ENCODE results near the gene KIAA1671.

The KIAA1671 gene

GRCh38 chr22:25018009-25018408 is 65.5 kb downstream of the KIAA1671 start:
- no peak for DNase-seq

- DNase-seq: no peak
These were observed 67.1 kb downstream of the KIAA1671 start for GRCh38 chr22:25019427-25020184.

GRCh38 chr22:25021409-25021808 is 68.9 kb downstream of the KIAA1671 start:
- DNase-seq: no peak

GRCh38 chr22:25021976-25022711 is 69.6 kb downstream of the KIAA1671 start:
- DNase-seq: no peak

GRCh38 chr22:25023879-25024278 is 71.4 kb downstream of the KIAA1671 start:
- no peak for DNase-seq

- DNase-seq: no peak
These were observed 72.4 kb downstream of the KIAA1671 start for GRCh38 chr22:25024895-25025294.

- no peak for DNase-seq
These were observed 73.2 kb downstream of the KIAA1671 start for GRCh38 chr22:25025491-25026400.

- no peak for DNase-seq
These were observed 74.8 kb downstream of the KIAA1671 start for GRCh38 chr22:25027043-25027906.

DNA sequence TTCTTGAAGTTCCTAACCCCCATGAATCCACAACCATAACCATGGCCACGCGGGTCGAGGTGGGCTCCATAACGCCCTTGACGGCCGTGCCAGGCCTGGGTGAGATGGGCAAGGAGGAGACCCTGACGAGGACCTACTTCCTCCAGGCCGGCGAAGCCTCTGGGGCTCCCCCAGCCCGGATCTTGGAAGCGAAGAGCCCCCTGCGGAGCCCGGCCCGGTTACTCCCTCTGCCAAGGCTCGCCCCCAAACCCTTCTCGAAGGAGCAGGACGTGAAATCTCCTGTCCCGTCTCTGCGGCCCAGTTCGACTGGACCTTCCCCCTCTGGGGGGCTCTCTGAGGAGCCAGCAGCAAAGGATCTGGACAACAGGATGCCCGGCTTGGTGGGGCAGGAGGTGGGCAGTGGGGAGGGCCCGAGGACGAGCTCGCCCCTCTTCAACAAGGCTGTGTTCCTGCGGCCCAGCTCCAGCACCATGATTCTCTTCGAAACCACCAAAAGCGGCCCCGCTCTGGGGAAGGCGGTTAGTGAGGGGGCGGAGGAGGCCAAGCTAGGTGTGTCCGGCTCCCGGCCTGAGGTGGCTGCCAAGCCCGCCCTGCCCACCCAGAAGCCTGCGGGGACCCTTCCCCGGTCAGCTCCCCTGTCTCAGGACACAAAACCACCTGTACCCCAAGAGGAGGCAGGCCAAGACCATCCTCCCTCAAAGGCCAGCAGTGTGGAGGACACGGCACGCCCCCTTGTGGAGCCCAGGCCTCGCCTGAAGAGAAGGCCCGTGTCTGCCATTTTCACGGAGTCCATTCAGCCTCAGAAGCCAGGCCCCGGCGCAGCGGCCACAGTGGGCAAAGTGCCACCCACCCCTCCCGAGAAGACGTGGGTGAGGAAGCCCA is 75.7 kb downstream of the KIAA1671 start:
- DNase-seq: no peak

GRCh38 chr22:25028841-25029141 is 76.3 kb downstream of the KIAA1671 start:
- no peak for DNase-seq

DNA sequence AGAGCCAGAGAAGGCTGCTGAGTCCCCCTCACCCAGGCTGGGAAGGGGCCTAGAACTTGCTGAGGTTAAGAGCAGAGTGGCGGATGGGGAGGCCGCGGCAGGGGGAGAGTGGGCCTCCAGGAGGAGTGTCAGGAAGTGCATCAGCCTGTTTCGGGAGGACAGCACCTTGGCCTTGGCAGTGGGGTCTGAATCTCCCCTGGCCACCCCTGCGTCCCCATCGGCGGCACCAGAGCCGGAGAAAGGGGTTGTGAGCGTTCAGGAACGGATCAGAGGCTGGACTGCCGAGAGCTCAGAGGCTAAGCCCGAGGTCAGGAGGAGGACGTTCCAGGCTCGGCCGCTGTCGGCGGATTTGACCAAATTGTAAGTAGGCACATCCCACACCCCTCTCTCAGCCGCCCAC is 76.7 kb downstream of the KIAA1671 start:
- no peak for DNase-seq

DNA sequence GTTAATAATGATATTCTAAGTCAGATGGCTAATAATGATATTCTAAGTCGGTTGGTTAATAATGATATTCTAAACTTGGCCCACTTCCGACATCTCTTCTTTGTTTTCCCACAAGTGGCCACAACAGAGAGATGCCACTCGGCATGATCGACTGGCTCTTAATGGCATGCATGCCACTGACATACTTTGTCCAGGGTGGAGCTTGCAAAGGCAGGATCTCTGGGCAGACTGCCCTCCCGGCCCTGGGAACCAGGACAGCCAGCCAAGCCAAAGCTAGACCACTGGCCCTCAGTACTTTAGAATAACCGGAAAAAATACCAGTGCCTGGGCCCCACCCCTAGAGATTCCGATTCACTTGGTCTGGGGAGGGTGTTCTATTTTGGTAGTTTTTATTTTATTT is 78.1 kb downstream of the KIAA1671 start:
- no peak for DNase-seq

- no peak for DNase-seq
These were observed 79.5 kb downstream of the KIAA1671 start for GRCh38 chr22:25032066-25032465.

GRCh38 chr22:25035715-25036114 is 83.2 kb downstream of the KIAA1671 start:
- DNase-seq: no peak

DNA sequence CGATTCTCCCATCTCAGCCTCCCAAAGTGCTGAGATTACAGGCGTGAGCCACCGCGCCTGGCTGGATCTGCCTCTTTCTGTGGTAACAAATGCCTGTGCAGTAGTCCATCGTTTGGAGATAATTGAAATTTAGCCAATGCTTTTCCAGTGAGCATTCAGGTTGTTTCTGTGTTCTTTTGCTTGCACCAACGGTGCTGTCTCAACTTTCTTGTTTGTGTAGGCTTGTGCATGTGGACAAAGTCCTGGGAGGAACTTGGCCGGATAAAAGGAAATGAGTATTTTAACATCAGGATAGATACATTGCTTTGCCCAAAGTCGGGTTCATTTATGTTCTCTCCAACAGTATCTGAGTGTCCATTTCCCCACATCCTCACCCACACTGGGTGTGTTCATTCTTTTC is 85.7 kb downstream of the KIAA1671 start:
- no peak for DNase-seq

DNA sequence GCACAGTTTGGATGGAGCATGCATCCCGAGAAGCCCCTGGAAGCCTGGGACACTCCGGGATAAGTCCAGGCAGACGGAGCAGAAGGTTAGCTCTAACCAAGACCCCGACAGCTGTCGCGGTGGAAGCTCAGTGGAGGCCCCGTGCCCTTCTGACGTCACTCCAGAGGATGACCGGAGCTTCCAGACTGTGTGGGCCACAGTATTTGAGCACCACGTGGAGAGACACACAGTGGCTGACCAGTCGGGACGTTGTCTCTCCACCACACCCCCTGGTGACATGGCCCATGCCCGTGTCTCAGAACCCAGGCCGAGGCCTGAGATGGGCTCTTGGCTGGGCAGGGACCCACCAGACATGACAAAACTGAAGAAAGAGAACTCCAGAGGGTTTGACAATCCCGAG is 86.3 kb downstream of the KIAA1671 start:
- no peak for DNase-seq

DNA sequence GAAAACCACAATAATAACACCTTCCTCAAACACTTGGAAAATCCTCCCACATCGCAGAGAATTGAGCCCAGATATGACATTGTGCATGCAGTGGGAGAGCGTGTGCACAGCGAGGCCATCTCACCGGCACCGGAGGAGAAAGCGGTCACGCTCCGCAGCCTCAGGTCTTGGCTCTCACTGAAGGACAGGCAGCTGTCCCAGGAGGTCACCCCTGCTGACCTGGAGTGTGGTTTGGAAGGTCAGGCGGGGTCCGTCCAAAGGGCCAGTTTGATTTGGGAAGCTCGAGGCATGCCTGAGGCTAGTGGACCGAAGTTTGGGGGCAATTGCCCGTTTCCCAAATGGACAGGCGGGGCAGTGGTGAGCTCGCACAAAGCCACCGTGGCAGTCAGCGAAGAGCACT is 86.7 kb downstream of the KIAA1671 start:
- no peak for DNase-seq

DNA sequence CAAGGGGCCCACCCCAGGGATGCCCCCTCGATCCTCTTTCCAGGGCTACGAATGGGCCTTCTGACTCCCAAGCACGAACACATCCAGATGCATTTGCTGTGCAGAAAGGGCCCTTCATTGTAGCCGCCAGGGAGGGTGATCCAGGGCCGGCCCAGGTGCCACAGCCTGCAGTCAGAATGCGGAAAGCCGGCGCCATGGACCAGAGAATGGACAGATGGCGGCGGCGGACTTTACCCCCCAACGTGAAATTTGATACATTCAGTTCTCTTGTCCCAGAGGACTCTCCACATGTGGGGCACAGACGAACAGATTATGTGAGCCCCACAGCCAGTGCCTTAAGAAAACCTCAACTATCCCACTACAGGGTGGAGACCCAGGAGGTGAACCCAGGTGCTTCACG is 87.2 kb downstream of the KIAA1671 start:
- DNase-seq: no peak

DNA sequence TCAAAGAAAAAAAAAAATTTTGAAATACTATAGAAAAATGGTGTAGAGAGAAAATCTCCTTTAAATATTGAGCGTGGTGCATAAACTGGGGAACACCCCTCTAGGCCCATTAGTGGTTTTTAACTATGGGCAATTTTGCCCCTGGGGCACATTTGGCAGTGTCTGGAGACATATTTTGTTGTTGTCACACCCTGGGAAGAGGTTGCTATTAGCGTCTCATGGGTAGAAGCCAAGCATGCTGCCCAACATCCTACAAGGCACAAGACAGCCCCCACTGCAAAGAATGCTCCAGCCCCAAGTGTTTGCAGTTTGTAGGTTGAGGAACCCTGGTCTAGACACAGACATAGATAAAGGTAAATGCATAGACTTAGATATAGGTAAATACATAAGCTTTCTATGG is 92.6 kb downstream of the KIAA1671 start:
- DNase-seq: no peak

GRCh38 chr22:25048071-25048470 is 95.6 kb downstream of the KIAA1671 start:
- DNase-seq: no peak

All from activated effector memory CD4-positive, alpha-beta T cell treated with anti-CD3 and anti-CD28 coated beads, Interleukin-2, amount 50 U/mL, for 16 hours (primary cell).